EL (cell line): ENCODE measurements around the gene ADPGK.
"Not testable (repeated sequence)": the region's sequence is repeated elsewhere in the genome, so short reads cannot be mapped to it uniquely, and the experiment has no call there.

Experiments used
- DNase-seq: peaks from one replicate; pipeline ENCODE4 v3.0.0-alpha.2; 2016

Gene ADPGK

GRCh38 chr15:72783640-72784455, at the start of gene ADPGK:
TSS of gene ADPGK (minus strand) at chr15:72783758. CDS start at chr15:72783691, 67 bp downstream.
- DNase-seq, result peak; percentile 91

GRCh38 chr15:72827226-72827625, 43.7 kb upstream of the ADPGK start:
- no peak for DNase-seq

- no peak for DNase-seq
These were observed 43.1 kb upstream of the ADPGK start for GRCh38 chr15:72826611-72827010.

- no peak for DNase-seq
These were observed 42.3 kb upstream of the ADPGK start for GRCh38 chr15:72825829-72826228.

GRCh38 chr15:72824781-72825180, 41.2 kb upstream of the ADPGK start:
- DNase-seq, result no peak

GRCh38 chr15:72824112-72824511, 40.6 kb upstream of the ADPGK start:
- no peak for DNase-seq

GRCh38 chr15:72820278-72820677, 36.7 kb upstream of the ADPGK start:
- no peak for DNase-seq

- DNase-seq, result no peak
These were observed 35.1 kb upstream of the ADPGK start for GRCh38 chr15:72818632-72819031.

GRCh38 chr15:72813345-72814004, 29.9 kb upstream of the ADPGK start:
- no peak for DNase-seq

- DNase-seq, result no peak
These were observed 25.8 kb upstream of the ADPGK start for GRCh38 chr15:72809329-72809728.

GRCh38 chr15:72807346-72807745, 23.8 kb upstream of the ADPGK start:
- not testable (repeated sequence) for DNase-seq

GRCh38 chr15:72803006-72803405, 19.4 kb upstream of the ADPGK start:
- no peak for DNase-seq

GRCh38 chr15:72801590-72802325, 18.2 kb upstream of the ADPGK start:
- no peak for DNase-seq

- no peak for DNase-seq
These were observed 17.4 kb upstream of the ADPGK start for GRCh38 chr15:72800833-72801481.

GRCh38 chr15:72797834-72798233, 14.3 kb upstream of the ADPGK start:
- no peak for DNase-seq

- DNase-seq, result no peak
These were observed 13.8 kb upstream of the ADPGK start for GRCh38 chr15:72797338-72797689.

GRCh38 chr15:72796515-72797337, 13.2 kb upstream of the ADPGK start:
- DNase-seq, result peak; percentile 50

- peak; percentile 47 for DNase-seq
These were observed 12.6 kb upstream of the ADPGK start for GRCh38 chr15:72796210-72796514.

- no peak for DNase-seq
These were observed 10.5 kb upstream of the ADPGK start for GRCh38 chr15:72793766-72794660.

- no peak for DNase-seq
These were observed 8.9 kb upstream of the ADPGK start for GRCh38 chr15:72792431-72792830.

- peak; percentile 22 for DNase-seq
These were observed 6.8 kb upstream of the ADPGK start for GRCh38 chr15:72790302-72790910.
